BLaER1 treated with 17β-estradiol and CSF1 and Interleukin-3, amounts not matched to agents 10 nM and 100 nM (cell line): Measurements from ENCODE around the gene TMCC2.

Source experiments
- H3K27ac ChIP-seq, 11 experiments: shearing (Covaris generic); formaldehyde crosslinking; 2 replicates each; pipeline ENCODE4 v1.8.1; 2022
- H3K27me3 ChIP-seq, 11 experiments: shearing (Covaris generic); formaldehyde crosslinking; 2 replicates each; pipeline ENCODE4 v1.8.1; 2022
- H3K36me3 ChIP-seq, 11 experiments: shearing (Covaris generic); formaldehyde crosslinking; 2 replicates each; pipeline ENCODE4 v1.8.1; 2022
- H3K4me1 ChIP-seq, 10 experiments: shearing (Covaris generic); formaldehyde crosslinking; 2 replicates each; pipeline ENCODE4 v1.8.1; 2022
- H3K4me2 ChIP-seq, 11 experiments: shearing (Covaris generic); formaldehyde crosslinking; 2 replicates each; pipeline ENCODE4 v1.8.1; 2022
- H3K4me3 ChIP-seq, 10 experiments: shearing (Covaris generic); formaldehyde crosslinking; 2 replicates each; pipeline ENCODE4 v1.8.1; 2022
- H3K9ac ChIP-seq, 11 experiments: shearing (Covaris generic); formaldehyde crosslinking; 2 replicates each; pipeline ENCODE4 v1.8.1; 2022
- H3K9me3 ChIP-seq, 11 experiments: shearing (Covaris generic); formaldehyde crosslinking; replicated peaks in 1 of 11; 2 replicates each; pipeline ENCODE4 v1.8.1; 2022
- H4K20me1 ChIP-seq, 11 experiments: shearing (Covaris generic); formaldehyde crosslinking; 2 replicates each; pipeline ENCODE4 v1.8.1; 2022
- Cebpa-rat ChIP-seq, 11 experiments: shearing (Covaris generic); IDR thresholded peaks; 2 replicates each; pipeline ENCODE4 v1.8.1; 2022

Gene TMCC2

DNA sequence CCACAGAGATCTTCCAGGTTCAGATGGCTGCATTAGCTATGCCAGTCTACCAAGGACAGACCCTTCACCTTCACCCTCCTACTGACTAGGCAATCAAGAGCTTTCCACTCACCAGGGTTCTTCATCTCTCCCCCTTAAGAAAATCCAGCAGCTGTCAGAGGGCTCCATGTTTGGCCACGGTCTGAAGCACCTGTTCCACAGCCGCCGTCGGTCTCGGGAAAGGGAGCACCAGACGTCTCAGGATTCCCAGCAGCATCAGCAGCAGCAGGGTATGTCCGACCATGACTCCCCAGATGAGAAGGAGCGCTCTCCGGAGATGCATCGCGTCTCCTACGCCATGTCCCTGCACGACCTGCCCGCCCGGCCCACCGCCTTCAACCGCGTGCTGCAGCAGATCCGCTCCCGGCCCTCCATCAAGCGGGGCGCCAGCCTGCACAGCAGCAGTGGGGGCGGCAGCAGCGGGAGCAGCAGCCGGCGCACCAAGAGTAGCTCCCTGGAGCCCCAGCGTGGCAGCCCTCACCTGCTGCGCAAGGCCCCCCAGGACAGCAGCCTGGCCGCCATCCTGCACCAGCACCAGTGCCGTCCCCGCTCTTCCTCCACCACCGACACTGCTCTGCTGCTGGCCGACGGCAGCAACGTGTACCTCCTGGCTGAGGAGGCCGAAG, 13.8 kb downstream of the TMCC2 start:
- H3K36me3 ChIP-seq: no peaks in the 10 kb centered on the region
- no peak overlapping the region for H3K9ac ChIP-seq
- 0 out of 22 replicates have a peak, but pooled peaks cover 0 to 4% (median 0%) of the 10 kb centered on the region in 11 experiments for H4K20me1 ChIP-seq
- no peak for TF ChIP-seq Cebpa-rat (IDR thresholded peaks at IDR 0.05)
- H3K4me2 ChIP-seq: no peak overlapping the region
- no peaks in the 10 kb centered on the region for H3K9me3 ChIP-seq
- no peak overlapping the region for H3K4me3 ChIP-seq
- H3K27ac ChIP-seq: no peak overlapping the region
- peaks cover 16 to 34% (median 32%) of the 10 kb centered on the region in 10 experiments for H3K4me1 ChIP-seq
- no peaks in the 10 kb centered on the region for H3K27me3 ChIP-seq

DNA sequence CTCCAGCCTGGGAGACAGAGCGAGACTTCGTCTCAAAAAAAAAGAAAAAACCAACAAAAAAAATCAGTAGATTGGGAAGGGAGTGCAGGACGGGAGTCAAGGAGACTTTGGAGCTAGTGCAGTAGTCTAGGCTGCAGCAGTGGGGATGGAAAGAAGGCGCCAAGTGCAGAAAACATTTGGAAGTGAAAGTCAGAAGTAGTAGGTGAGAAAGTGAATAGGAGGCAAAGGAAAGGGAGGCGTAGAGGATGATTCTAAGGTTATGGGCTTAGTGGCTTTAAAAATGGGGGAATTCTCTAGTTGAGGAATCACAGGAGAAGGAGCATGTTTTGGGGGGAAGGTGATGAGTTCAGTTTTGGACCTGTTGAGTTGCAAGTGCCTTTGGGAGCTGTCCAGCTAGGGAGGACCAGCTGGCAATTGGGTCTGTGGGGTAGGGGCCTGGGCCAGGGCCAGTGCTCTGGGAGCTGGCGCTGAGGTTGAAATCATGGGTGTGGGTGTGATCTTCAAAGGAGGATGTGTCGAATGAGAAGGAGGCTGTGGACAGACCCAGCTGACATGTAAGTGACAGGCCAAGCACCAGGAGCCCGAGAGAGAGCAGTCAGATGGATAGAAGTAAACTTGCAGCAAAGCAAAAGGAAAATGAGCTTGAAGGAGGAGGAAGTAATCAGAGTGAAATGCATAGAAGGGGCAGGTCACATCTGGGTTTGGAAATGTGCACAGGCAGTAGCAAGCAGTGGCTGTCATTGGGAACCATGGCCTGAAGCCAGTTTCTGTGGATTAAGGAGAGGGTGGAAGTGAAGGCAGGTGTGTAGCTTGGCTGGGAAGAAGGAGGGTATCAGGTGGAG, 15.8 kb downstream of the TMCC2 start:
- Histone ChIP-seq H3K36me3 (no peaks in the 10 kb centered on the region), H3K4me2 (no peak overlapping the region), H3K27me3 (no peaks in the 10 kb centered on the region), H3K4me1 (peaks cover 8 to 37% (median 33%) of the 10 kb centered on the region in 10 experiments; a peak in 18 of 20 replicates), H3K27ac (no peak overlapping the region), H3K4me3 (no peak overlapping the region), H3K9me3 (no peaks in the 10 kb centered on the region), H3K9ac (no peak overlapping the region), H4K20me1 (0 out of 22 replicates have a peak, but pooled peaks cover 0 to 4% (median 0%) of the 10 kb centered on the region in 11 experiments)
- no peak for TF ChIP-seq Cebpa-rat (IDR thresholded peaks at IDR 0.05)

DNA sequence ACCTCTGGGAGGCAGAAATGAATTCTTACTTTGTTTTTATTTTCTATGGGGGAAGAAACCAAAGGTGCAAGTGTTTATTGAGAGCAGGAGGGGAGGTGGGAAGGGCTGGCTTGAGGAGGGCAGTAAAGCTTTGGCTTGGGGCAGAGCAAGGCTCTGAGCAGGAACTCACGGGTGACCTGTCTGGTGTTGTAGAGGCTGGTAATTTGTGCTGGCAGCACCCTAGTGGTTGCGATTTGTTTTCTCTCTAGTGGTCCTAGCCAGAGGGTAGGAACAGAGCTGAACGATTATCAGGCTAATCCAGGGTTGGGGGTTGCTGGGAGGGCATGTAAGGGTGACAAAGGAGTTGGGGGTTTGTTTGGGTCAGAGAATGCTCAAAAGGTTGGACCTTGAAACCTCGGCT, 16.6 kb downstream of the TMCC2 start:
- H3K27ac ChIP-seq: no peak overlapping the region
- no peaks in the 10 kb centered on the region for H3K36me3 ChIP-seq
- no peak for TF ChIP-seq Cebpa-rat (IDR thresholded peaks at IDR 0.05)
- 0 out of 22 replicates have a peak, but pooled peaks cover 0 to 4% (median 0%) of the 10 kb centered on the region in 11 experiments for H4K20me1 ChIP-seq
- no peak overlapping the region for H3K4me3 ChIP-seq
- no peaks in the 10 kb centered on the region for H3K27me3 ChIP-seq
- H3K4me2 ChIP-seq: no peak overlapping the region
- H3K4me1 ChIP-seq: peaks cover 8 to 37% (median 29%) of the 10 kb centered on the region in 10 experiments; a peak in 18 of 20 replicates
- H3K9ac ChIP-seq: no peak overlapping the region
- no peaks in the 10 kb centered on the region for H3K9me3 ChIP-seq

DNA sequence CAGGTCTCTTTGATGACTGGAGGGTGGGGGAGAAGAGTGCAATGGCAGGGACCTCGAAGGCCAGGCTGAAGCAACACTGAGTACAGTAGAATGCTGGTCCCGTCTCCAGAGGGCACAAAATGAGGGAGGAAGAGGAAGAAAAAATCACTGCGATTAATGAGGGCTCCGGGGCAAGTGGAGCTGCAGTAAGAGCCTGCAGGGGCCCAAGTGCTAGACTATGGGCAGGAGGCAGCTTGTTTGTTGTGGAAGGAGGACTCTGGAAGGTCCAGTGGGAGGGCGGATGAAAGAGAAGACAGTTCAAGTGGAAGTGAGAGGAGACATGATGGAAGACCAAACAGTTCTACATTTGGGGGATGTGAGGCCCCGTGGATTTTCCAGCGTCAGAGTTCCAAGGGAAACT, 17.4 kb downstream of the TMCC2 start:
- Histone ChIP-seq H4K20me1 (0 out of 22 replicates have a peak, but pooled peaks cover 0 to 4% (median 0%) of the 10 kb centered on the region in 11 experiments), H3K27me3 (no peaks in the 10 kb centered on the region), H3K27ac (no peak overlapping the region), H3K4me3 (no peak overlapping the region), H3K4me2 (no peak overlapping the region), H3K9me3 (no peaks in the 10 kb centered on the region), H3K36me3 (no peaks in the 10 kb centered on the region), H3K9ac (no peak overlapping the region), H3K4me1 (peaks cover 8 to 32% (median 22%) of the 10 kb centered on the region in 10 experiments; a peak in 18 of 20 replicates)
- TF ChIP-seq Cebpa-rat (IDR thresholded peaks at IDR 0.05): no peak

GRCh38 chr1:205246351-205247119, 18.8 kb downstream of the TMCC2 start:
- Histone ChIP-seq H3K9me3 (no peaks in the 10 kb centered on the region), H3K27ac (no peak overlapping the region), H3K4me1 (peaks cover 8 to 30% (median 20%) of the 10 kb centered on the region in 10 experiments; a peak in 18 of 20 replicates), H4K20me1 (0 out of 22 replicates have a peak, but pooled peaks cover 0 to 4% (median 0%) of the 10 kb centered on the region in 11 experiments), H3K4me2 (peak overlapping the region in 8 of 11 experiments; percentile 31 to 83 (median 72); a peak in 14 of 22 replicates), H3K9ac (no peak overlapping the region), H3K36me3 (no peaks in the 10 kb centered on the region), H3K27me3 (no peaks in the 10 kb centered on the region), H3K4me3 (no peak overlapping the region)
- no peak for TF ChIP-seq Cebpa-rat (IDR thresholded peaks at IDR 0.05)

GRCh38 chr1:205247130-205247921, 19.6 kb downstream of the TMCC2 start:
- no peak for TF ChIP-seq Cebpa-rat (IDR thresholded peaks at IDR 0.05)
- Histone ChIP-seq H3K27me3 (no peaks in the 10 kb centered on the region), H4K20me1 (0 out of 22 replicates have a peak, but pooled peaks cover 0 to 4% (median 0%) of the 10 kb centered on the region in 11 experiments), H3K4me3 (no peak overlapping the region), H3K9me3 (no peaks in the 10 kb centered on the region), H3K4me2 (peak overlapping the region; percentile 17 to 83 (median 68); a peak in 20 of 22 replicates), H3K27ac (no peak overlapping the region), H3K4me1 (peaks cover 8 to 30% (median 20%) of the 10 kb centered on the region in 10 experiments; a peak in 18 of 20 replicates), H3K36me3 (no peaks in the 10 kb centered on the region), H3K9ac (peak overlapping the region in 1 of 11 experiments; percentile 4; a peak in 1 of 22 replicates)

- Histone ChIP-seq H3K27me3 (no peaks in the 10 kb centered on the region), H3K4me3 (no peak overlapping the region), H3K4me1 (peaks cover 8 to 30% (median 20%) of the 10 kb centered on the region in 10 experiments; a peak in 18 of 20 replicates), H3K36me3 (no peaks in the 10 kb centered on the region), H3K4me2 (peak overlapping the region in 3 of 11 experiments; percentile 73 to 83 (median 82); a peak in 4 of 22 replicates), H3K27ac (no peak overlapping the region), H4K20me1 (0 out of 22 replicates have a peak, but pooled peaks cover 0 to 4% (median 0%) of the 10 kb centered on the region in 11 experiments), H3K9ac (no peak overlapping the region; a peak in 1 of 22 replicates), H3K9me3 (no peaks in the 10 kb centered on the region)
- no peak for TF ChIP-seq Cebpa-rat (IDR thresholded peaks at IDR 0.05)
Measured at GRCh38 chr1:205248793-205249601, 21.3 kb downstream of the TMCC2 start.
